ENCODE measurements around the gene SELENOK.
A peak's percentile ranks its signal among the peaks of the same experiment; 100 is the strongest.

The SELENOK gene

DNA sequence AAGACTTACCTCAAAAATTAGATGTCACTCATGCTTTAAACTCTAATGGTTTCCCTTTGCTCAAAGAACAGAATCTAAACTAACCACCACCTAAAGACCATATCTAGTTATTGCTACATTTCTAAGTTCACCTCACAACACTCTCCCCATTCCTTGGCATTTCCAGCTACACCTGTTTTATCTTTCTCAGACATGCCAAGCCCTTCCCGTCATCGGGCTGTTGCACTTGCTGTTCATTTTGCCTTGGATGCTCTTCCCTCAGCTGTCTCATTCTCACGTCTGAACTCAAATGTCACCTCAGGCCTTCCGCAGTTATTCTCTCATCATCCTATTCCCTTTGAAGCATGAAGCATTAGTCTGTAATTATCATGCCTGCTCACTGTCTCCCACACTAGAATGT lies 8.7 kb downstream of the SELENOK start:
- no peak for DNase-seq (ENCODE audit: low spot score)

GRCh38 chr3:53881691-53882593 lies 9.7 kb downstream of the SELENOK start, which contains the start of gene ACTR8:
Gene ACTR8 (minus strand): TSS chr3:53882152. CDS start chr3:53882101, 51 bp downstream.
- peak; percentile 96 for DNase-seq (ENCODE audit: low spot score)

GRCh38 chr3:53880396-53881345 lies 11.0 kb downstream of the SELENOK start:
- DNase-seq (ENCODE audit: low spot score) = no peak

DNA sequence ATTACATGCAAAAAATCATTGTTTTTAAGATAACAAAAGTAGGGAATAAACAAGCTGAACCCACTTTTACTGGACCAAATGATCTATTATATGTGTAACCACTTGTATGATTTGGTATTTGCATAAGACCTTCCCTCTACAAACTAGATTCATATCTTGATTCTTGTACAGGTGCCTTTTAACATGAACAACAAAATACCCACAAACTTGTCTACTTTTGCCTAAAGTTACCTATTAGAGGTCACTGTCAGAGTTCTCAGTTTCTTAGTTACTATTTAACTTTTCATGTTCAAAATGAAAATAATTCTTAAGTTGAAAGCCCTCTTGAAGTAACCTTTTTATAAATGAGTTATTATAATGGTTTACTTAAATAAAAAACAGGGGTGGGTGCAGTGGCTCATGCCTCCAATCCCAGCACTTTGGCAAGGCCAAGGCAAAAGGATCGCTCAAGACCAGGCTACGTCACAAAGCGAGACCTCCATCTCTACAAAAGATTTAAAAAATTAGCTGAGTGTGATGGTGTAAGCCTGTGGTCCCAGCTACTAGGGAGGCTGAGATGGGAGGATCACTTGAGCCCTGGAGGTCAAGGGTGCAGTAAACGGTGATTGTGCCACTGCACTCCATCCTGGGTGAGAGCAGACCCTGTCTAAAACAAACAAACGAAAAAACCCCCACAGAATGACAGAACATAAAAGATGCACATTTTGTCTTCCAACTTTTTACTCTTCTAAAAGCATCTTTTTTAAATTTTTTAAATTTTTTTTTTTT lies 25.7 kb downstream of the SELENOK start:
- DNase-seq (ENCODE audit: low spot score) = no peak

DNA sequence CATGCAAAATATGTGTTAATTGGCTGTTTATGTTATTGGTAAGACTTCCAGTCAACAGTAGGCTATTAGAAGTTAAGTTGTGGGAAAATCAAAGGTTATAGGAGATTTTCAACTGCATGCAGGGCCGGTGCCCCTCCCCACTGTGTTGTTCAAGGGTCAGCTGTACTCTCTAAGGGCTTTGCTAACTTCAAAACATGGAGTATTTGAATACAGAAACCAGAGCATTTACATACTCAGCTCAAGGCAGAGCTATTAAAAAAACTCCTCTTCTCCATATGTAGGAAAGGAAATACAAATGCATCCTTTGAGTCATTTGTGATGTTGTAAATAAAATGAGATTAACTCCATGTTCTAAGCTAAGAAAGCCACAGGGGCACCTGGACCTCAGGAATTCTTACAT lies 28.5 kb downstream of the SELENOK start:
- DNase-seq (ENCODE audit: low spot score) = no peak

- DNase-seq (ENCODE audit: low spot score) = no peak
Observed at GRCh38 chr3:53862241-53862640, 29.4 kb downstream of the SELENOK start.

DNA sequence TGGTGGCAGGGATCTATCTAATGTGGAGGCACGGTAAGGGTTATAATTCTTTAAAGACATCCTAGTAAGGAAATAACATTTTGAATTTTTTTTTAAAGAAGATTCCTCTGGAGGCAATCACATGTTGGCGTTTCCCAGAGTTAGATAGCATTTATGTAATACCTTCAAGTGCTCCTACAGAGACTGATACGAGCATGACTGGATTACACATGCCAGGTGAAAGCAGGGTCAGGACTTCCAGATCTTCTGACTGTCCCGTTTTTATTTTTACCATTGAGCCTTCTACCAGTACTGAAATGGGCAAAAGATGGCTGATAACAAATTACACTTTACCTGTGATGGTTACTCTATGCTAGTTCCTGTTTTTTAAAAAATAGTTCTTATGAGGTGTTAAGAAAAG lies 31.5 kb downstream of the SELENOK start:
- no peak for DNase-seq (ENCODE audit: low spot score)

GRCh38 chr3:53859178-53859577 lies 32.5 kb downstream of the SELENOK start:
- DNase-seq (ENCODE audit: low spot score) = no peak

DNA sequence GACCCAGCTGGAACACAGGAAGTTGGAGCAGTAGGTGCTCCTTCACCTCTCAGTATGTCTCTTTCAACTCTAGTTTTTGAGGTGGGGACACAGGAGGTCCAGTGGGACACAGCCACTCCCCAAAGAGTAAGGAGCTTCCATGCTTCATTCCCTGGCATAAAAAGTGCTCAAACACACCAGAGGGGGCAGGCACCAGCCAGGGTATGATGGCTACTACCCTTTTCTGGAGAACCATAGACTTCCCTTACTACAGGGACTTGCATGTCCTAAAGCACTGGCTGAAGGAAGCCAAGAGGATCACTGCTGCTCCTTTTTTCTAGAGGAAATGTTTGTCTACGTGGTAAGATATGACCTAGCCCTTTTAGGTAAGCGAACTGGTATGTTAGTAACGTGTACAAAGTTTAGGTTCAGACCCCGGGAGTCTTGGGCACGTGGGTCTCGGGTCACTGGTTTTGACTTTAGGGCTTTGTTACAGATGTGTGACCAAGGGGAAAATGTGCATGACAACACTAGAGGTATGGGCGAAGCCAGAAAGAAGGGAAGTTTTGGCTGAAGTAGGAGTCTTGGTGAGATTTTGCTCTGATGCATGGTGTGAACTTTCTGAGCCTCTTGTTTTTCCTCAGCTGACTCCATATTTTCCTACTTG lies 33.4 kb downstream of the SELENOK start:
- no peak for DNase-seq (ENCODE audit: low spot score)

GRCh38 chr3:53856964-53857363 lies 34.7 kb downstream of the SELENOK start:
- DNase-seq (ENCODE audit: low spot score) = no peak

- DNase-seq (ENCODE audit: low spot score) = no peak
Observed at GRCh38 chr3:53850895-53851294, 40.8 kb downstream of the SELENOK start.

GRCh38 chr3:53849916-53850315 lies 41.7 kb downstream of the SELENOK start:
- no peak for DNase-seq (ENCODE audit: low spot score)

DNA sequence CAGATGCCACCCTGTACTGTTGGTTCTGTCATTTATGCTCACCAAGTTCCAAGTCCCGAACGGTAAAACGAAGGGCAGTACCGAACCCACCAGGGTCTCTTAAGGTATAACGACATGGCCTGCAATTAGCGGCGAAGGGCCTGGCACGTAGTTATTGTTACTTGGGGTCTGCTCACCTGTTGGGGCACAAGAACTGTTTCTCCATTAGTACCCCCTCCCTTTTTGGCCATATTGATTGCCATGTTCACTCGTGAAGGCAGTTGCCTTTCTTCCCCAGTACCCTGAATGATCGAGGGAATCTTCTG lies 44.9 kb downstream of the SELENOK start:
- no peak for DNase-seq (ENCODE audit: low spot score)

DNA sequence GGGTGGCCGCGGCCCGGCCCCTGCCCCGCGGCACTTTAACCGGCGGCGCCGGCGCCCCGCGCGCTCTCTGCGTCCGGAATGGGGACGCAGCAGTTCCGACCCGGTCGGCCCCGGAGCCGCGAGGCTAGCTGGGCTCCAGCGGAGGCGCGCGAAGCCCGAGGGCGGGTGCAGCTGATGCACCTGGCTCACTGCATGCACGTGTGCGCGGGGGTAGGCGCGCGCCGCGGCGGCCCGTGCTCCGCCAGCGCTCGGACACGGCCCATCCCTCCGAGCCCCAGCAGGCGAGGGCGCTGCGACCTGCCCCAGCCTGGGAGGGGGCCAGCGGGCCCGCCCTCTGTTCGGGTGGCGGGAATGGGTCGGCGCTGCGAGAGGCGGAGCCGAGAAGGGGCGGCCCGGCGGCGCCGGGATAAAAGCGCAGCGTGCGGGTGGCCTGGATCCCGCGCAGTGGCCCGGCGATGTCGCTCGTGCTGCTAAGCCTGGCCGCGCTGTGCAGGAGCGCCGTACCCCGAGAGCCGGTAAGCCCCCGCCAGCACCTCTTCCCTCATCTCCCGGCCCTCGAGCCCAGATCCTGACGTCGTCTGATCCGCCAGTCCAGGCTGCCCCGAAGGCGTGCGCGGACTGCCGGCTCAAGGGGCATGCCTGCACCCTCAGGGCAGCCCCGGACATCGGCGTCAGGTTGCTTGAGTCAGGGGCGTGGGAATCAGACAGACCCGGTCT lies 45.4 kb downstream of the SELENOK start, which contains the start of the genes CHDH and IL17RB:
Gene CHDH (minus strand): TSS at position 286 of the 717 bp plus-strand sequence. CDS start 22,411 bp downstream, outside the sequence.
Gene IL17RB (plus strand): TSS at position 435 of the 717 bp plus-strand sequence. CDS start 21 bp downstream, at position 456.
- peak; percentile 82 for DNase-seq (ENCODE audit: low spot score)

DNA sequence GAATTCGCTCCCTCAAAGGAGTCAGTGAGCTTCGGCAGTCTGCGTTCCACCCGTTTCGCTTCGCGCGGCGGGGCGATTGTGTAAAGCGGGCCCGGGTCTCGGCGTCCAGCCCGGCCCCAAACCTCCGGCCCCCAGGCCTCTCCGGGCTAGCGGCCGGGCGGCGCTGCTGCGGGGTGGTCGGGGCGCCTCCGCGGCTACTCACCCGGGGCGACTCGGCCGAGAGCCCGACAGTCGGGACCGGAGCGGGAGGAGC lies 45.9 kb downstream of the SELENOK start:
- no peak for DNase-seq (ENCODE audit: low spot score)

DNA sequence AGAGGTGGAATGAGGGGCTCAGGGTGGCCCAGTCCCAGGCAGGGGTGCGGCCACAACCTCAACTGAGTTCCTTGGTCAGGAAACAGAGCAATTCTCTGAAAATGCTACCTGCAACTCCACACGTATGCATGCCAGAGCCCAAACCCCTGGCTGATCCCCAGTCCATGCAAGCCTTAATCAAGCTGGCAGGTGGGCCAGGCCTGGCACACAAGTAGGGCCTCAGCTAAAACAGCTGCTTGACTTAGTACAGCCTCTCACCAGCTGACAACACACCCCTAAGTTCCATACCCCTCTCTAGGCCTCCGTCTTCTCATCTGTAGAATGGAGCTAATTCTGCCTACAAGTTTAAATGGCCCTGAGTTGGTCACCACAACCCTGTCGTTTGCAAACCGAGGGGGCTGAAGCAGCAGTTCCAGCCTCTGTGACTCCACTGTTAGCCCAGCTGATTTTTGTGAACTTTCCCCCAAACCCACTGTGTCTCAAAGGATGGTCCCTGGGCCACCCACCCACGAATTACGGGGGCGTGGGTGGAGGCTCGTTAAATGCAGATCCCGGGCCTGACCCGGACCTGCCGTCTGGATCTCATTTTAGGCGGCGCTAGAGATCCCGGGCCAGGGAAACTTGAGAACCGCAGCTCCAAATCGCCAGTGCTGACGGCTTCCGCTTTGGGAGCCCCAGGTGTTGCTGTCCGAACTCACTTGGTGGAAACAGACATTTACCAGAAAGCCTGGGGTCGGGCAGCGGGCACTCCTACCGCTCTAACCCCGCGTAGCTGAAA lies 46.4 kb downstream of the SELENOK start:
- DNase-seq (ENCODE audit: low spot score) = peak; percentile 73

DNA sequence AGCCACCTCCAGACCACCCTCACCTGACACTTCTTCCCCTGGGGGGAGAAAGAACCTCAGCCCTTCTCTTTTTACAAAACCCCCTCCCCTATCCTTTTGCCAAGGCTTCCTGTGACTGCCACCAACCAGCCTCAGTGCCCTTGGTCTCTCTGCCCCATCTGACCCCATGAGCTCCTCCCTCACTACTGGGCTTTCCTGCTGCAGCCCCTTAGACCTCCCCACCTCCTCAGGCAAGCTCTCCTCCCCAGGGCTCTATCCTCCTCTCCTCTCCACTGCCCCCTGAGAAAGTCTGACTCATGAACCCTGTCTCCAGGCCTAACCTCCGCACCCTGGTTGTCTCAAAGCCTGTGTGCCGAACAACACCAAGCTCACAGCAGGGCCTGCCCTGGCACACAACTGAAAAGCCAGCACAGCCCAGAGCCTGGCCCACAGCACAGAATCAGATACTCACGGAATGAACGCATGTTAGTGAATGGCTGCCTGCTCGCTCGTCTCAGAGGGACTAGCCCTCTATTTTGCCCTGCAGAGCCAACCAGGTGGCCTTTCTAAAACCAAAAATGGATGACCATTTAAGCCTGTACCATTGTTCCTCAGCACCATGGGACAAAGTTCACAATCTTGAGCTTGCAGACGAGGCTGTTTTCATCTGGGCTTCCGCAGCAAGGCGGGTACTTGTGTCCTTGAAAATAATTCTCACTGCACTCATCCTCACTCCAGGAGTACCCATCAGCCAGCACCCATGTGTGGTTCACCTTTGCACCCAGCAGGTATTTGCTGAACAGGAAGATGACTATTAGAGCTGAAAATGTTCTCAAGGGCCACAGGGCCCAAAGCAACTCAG lies 47.2 kb downstream of the SELENOK start:
- no peak for DNase-seq (ENCODE audit: low spot score)

GRCh38 chr3:53843195-53844177 lies 48.2 kb downstream of the SELENOK start:
- no peak for DNase-seq (ENCODE audit: low spot score)

All from ecto neural progenitor cell (in vitro differentiated cells).